Measurements from ENCODE around the gene AIG1. TPM values are rescaled to one million over a fixed set of nuclear protein-coding genes. Genes with fewer than 3 reads are reported as not detected.

AIG1 gene
- total and polyA plus RNA-seq, 7 experiments from 2014 or later: 6.8 to 21.8 (median 10.5) TPM

DNA sequence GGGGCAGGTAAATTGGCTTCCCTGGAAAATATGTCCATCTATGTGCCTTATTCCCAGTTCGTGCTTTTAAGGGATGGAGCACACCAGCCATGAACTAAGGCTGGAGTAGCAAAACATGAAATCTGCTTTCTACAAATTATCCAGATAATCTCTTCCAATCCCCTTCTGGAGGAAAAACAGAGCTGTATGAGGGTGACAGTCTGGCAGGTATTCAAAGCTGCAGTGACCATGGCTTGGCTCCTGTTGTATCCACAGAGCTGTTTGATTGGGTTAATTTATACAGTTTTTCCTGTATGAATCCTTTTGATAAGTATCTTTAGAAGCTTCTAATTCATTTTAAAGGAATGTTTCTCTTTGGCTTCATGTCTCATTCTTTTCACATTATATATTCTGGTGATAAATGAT, 144.4 kb downstream of the AIG1 start:
- POLR2A ChIA-PET: no interaction called here
- Histone ChIP-seq H3K4me3 (ENCODE audit: low read length) (no peak overlapping the region), H3K27ac (ENCODE audit: low read depth, low read length) (no peak overlapping the region), H3K36me3 (ENCODE audit: control insufficient read depth in 2 of 3, insufficient read depth in 3 of 3, low read length in 3 of 3) (no peaks in the 10 kb centered on the region), H3K4me1 (ENCODE audit: control insufficient read depth in 2 of 2, insufficient read depth in 2 of 2, low read length in 2 of 2) (no peaks in the 10 kb centered on the region), H3K27me3 (ENCODE audit: control insufficient read depth in 2 of 2, insufficient read depth in 2 of 2, low read length in 2 of 2) (no peaks in the 10 kb centered on the region), H3K9me3 (ENCODE audit: control insufficient read depth in 2 of 3, low read length in 3 of 3) (no peaks in the 10 kb centered on the region)
- intact Hi-C loops (cut with micrococcal nuclease): no loop called here
- Mint-ChIP-seq H3K4me1 (no peaks in the 10 kb centered on the region), H3K27ac (no peak overlapping the region), H3K9me3 (peaks cover 0 to 20% (median 8%) of the 10 kb centered on the region in 11 donors), H3K36me3 (peaks cover 0 to 39% (median 15%) of the 10 kb centered on the region in 5 donors), H3K27me3 (no peaks in the 10 kb centered on the region), H3K4me3 (no peak overlapping the region)
- no peak for ATAC-seq
- CTCF ChIA-PET: no interaction called here
- no peak for DNase-seq

DNA sequence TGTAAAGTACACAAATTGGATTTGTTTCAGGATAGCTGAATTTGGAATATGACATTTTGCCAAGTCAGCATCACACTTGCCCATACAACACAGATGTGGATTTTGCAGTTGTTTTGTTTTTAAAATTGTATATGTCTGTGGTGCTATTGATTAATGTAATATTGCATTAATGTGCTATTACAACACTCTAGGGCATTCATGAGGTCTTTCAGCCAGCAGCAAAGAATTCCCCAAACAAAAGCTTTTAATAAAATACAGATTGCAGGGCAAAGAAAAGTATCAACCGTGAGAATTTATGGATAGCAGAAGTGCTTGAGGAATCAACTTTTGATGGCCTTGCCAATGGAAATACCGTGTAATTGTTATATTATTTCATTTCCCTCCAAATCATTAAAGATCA, 144.9 kb downstream of the AIG1 start:
- intact Hi-C loops (cut with micrococcal nuclease): no loop called here
- H3K4me3 Mint-ChIP-seq: no peak overlapping the region
- no peak for ATAC-seq
- H3K27me3 Mint-ChIP-seq: no peaks in the 10 kb centered on the region
- Histone ChIP-seq H3K27ac (ENCODE audit: low read depth, low read length) (no peak overlapping the region), H3K36me3 (ENCODE audit: control insufficient read depth in 2 of 3, insufficient read depth in 3 of 3, low read length in 3 of 3) (no peaks in the 10 kb centered on the region), H3K4me3 (ENCODE audit: low read length) (no peak overlapping the region), H3K27me3 (ENCODE audit: control insufficient read depth in 2 of 2, insufficient read depth in 2 of 2, low read length in 2 of 2) (no peaks in the 10 kb centered on the region), H3K9me3 (ENCODE audit: control insufficient read depth in 2 of 3, low read length in 3 of 3) (no peaks in the 10 kb centered on the region), H3K4me1 (ENCODE audit: control insufficient read depth in 2 of 2, insufficient read depth in 2 of 2, low read length in 2 of 2) (no peaks in the 10 kb centered on the region)
- CTCF ChIA-PET: no interaction called here
- H3K27ac Mint-ChIP-seq: no peak overlapping the region
- H3K4me1 Mint-ChIP-seq: no peaks in the 10 kb centered on the region
- H3K9me3 Mint-ChIP-seq: peaks cover 0 to 21% (median 9%) of the 10 kb centered on the region in 11 donors
- H3K36me3 Mint-ChIP-seq: peaks cover 0 to 41% (median 16%) of the 10 kb centered on the region in 5 donors
- POLR2A ChIA-PET: no interaction called here
- DNase-seq: no peak

DNA sequence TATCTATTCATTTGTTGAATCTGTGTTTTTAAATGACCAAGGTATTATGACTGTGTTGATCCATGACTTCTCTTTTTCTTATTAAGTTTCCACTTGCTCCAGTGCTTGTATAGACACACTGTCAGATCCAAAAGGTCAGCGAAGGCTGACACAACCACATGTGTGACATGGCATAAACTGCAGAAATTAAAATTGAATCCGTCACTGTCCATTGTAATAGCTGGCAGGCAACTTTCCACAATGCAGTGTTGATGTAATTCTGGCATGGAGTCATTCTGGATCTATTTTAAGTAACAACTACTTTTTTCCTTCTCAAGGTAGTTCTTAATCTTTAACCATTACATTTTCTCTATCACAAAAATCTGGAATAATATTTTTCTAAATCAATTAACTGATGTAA, 145.3 kb downstream of the AIG1 start:
- peaks cover 0 to 21% (median 9%) of the 10 kb centered on the region in 11 donors for H3K9me3 Mint-ChIP-seq
- POLR2A ChIA-PET: no interaction called here
- Histone ChIP-seq H3K27ac (ENCODE audit: low read depth, low read length) (no peak overlapping the region), H3K36me3 (ENCODE audit: control insufficient read depth in 2 of 3, insufficient read depth in 3 of 3, low read length in 3 of 3) (no peaks in the 10 kb centered on the region), H3K27me3 (ENCODE audit: control insufficient read depth in 2 of 2, insufficient read depth in 2 of 2, low read length in 2 of 2) (no peaks in the 10 kb centered on the region), H3K9me3 (ENCODE audit: control insufficient read depth in 2 of 3, low read length in 3 of 3) (no peaks in the 10 kb centered on the region), H3K4me1 (ENCODE audit: control insufficient read depth in 2 of 2, insufficient read depth in 2 of 2, low read length in 2 of 2) (no peaks in the 10 kb centered on the region), H3K4me3 (ENCODE audit: low read length) (no peak overlapping the region)
- no peaks in the 10 kb centered on the region for H3K4me1 Mint-ChIP-seq
- no peak for DNase-seq
- no peak overlapping the region for H3K4me3 Mint-ChIP-seq
- intact Hi-C loops (cut with micrococcal nuclease): no loop called here
- H3K27ac Mint-ChIP-seq: no peak overlapping the region
- no peaks in the 10 kb centered on the region for H3K27me3 Mint-ChIP-seq
- no peak for ATAC-seq
- peaks cover 0 to 37% (median 16%) of the 10 kb centered on the region in 5 donors for H3K36me3 Mint-ChIP-seq
- CTCF ChIA-PET: no interaction called here

DNA sequence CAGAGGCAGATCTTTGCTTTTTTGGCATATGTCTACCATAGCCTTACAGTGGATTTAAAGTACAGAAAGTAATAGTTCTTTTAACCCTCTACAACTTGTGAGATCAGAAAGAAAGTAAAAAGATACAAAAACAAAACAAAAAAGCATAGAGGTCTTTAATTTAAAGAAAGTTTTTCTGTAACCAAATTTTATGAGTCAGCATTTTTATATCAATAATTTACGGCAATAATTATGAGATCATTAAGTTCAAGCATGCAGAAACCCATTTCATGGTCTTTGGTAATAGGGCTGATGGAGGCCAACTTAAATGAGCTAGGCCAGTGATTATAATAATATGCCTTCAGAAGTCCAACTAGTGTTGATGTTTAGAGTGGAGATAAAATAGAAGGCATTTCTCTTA, 145.9 kb downstream of the AIG1 start:
- no peaks in the 10 kb centered on the region for H3K27me3 ChIP-seq (ENCODE audit: control insufficient read depth in 2 of 2, insufficient read depth in 2 of 2, low read length in 2 of 2)

DNA sequence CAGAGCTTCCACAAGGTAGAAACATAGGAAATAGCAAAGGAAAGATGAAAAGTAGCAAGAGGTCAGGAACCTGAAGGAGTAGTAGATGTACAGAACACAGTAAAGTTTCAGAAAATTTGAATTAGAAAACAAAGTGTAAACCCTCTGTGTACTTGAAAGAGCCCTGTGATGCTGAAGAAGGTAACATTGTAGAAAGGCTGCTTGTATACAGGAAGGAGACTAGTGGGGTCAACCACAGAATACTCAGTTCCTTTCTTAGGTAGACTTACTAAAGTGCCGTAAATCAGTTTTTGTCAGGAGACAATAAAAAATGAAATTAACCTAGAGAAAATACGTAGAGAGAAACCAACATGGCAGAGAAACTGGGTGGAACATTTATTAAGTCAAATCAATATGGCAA, 149.7 kb downstream of the AIG1 start:
- intact Hi-C loops (cut with micrococcal nuclease): no loop called here

More for the DNA sequence above, 145.9 kb downstream of the AIG1 start:
- intact Hi-C loops (cut with micrococcal nuclease): no loop called here
- no peak for DNase-seq
- H3K27ac ChIP-seq (ENCODE audit: low read depth, low read length): no peak overlapping the region
- Mint-ChIP-seq H3K9me3 (peaks cover 0 to 21% (median 9%) of the 10 kb centered on the region in 11 donors), H3K27me3 (no peaks in the 10 kb centered on the region), H3K36me3 (peaks cover 0 to 35% (median 16%) of the 10 kb centered on the region in 5 donors), H3K4me3 (no peak overlapping the region), H3K4me1 (no peaks in the 10 kb centered on the region), H3K27ac (no peak overlapping the region)
- H3K9me3 ChIP-seq (ENCODE audit: control insufficient read depth in 2 of 3, low read length in 3 of 3): no peaks in the 10 kb centered on the region
- ChIA-PET CTCF (no interaction called here), POLR2A (no interaction called here)
- no peaks in the 10 kb centered on the region for H3K4me1 ChIP-seq (ENCODE audit: control insufficient read depth in 2 of 2, insufficient read depth in 2 of 2, low read length in 2 of 2)
- no peak overlapping the region for H3K4me3 ChIP-seq (ENCODE audit: low read length)
- H3K36me3 ChIP-seq (ENCODE audit: control insufficient read depth in 2 of 3, insufficient read depth in 3 of 3, low read length in 3 of 3): no peaks in the 10 kb centered on the region
- ATAC-seq: no peak

DNA sequence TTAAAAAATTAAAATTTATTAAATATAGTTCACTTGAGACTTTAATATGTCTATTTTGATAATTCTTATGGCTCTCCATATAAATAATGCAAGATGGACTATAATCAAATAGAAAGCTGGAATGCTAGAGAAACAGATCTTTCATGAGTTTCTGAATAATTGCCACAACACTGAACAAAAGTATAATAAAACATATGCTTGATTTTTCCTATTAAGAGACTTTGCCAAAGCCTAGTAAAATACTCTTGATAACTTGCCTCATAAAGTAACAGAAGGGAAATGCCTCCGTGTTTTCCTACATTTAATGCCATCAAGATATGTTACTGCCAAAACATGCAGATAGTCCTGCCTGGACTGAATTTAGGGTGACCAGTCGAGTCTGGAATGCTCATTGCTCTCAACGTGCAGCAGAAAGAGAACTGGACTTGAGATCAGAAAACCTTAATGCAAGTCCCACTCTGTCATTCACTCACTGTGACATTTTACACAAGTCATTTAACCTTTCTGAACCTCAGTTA, 153.2 kb downstream of the AIG1 start:
- Histone ChIP-seq H3K4me1 (ENCODE audit: control insufficient read depth in 2 of 2, insufficient read depth in 2 of 2, low read length in 2 of 2) (no peaks in the 10 kb centered on the region), H3K9me3 (ENCODE audit: control insufficient read depth in 2 of 3, low read length in 3 of 3) (no peaks in the 10 kb centered on the region), H3K27ac (ENCODE audit: low read depth, low read length) (no peak overlapping the region), H3K27me3 (ENCODE audit: control insufficient read depth in 2 of 2, insufficient read depth in 2 of 2, low read length in 2 of 2) (no peaks in the 10 kb centered on the region), H3K36me3 (ENCODE audit: control insufficient read depth in 2 of 3, insufficient read depth in 3 of 3, low read length in 3 of 3) (no peaks in the 10 kb centered on the region), H3K4me3 (ENCODE audit: low read length) (no peak overlapping the region)
- POLR2A ChIA-PET: no interaction called here
- DNase-seq (no peak), ATAC-seq (no peak)
- CTCF ChIA-PET: no interaction called here
- no peak overlapping the region for H3K27ac Mint-ChIP-seq
- no peaks in the 10 kb centered on the region for H3K4me1 Mint-ChIP-seq
- intact Hi-C loops (cut with micrococcal nuclease): no loop called here
- H3K4me3 Mint-ChIP-seq: no peak overlapping the region
- H3K27me3 Mint-ChIP-seq: no peaks in the 10 kb centered on the region
- H3K9me3 Mint-ChIP-seq: peaks cover 0 to 13% (median 5%) of the 10 kb centered on the region in 11 donors
- H3K36me3 Mint-ChIP-seq: peaks cover 0 to 17% (median 13%) of the 10 kb centered on the region in 5 donors

More for the DNA sequence above, 149.7 kb downstream of the AIG1 start:
- Histone ChIP-seq H3K4me3 (ENCODE audit: low read length) (no peak overlapping the region), H3K9me3 (ENCODE audit: control insufficient read depth in 2 of 3, low read length in 3 of 3) (no peaks in the 10 kb centered on the region), H3K27ac (ENCODE audit: low read depth, low read length) (no peak overlapping the region), H3K4me1 (ENCODE audit: control insufficient read depth in 2 of 2, insufficient read depth in 2 of 2, low read length in 2 of 2) (no peaks in the 10 kb centered on the region), H3K36me3 (ENCODE audit: control insufficient read depth in 2 of 3, insufficient read depth in 3 of 3, low read length in 3 of 3) (no peaks in the 10 kb centered on the region), H3K27me3 (ENCODE audit: control insufficient read depth in 2 of 2, insufficient read depth in 2 of 2, low read length in 2 of 2) (no peaks in the 10 kb centered on the region)
- H3K27me3 Mint-ChIP-seq: no peaks in the 10 kb centered on the region
- no peak overlapping the region for H3K4me3 Mint-ChIP-seq
- H3K4me1 Mint-ChIP-seq: no peaks in the 10 kb centered on the region
- no peak for ATAC-seq
- POLR2A ChIA-PET: no interaction called here
- peaks cover 0 to 13% (median 5%) of the 10 kb centered on the region in 11 donors for H3K9me3 Mint-ChIP-seq
- peaks cover 0 to 14% (median 5%) of the 10 kb centered on the region in 5 donors for H3K36me3 Mint-ChIP-seq
- no peak overlapping the region for H3K27ac Mint-ChIP-seq
- CTCF ChIA-PET: no interaction called here
- no peak for DNase-seq

DNA sequence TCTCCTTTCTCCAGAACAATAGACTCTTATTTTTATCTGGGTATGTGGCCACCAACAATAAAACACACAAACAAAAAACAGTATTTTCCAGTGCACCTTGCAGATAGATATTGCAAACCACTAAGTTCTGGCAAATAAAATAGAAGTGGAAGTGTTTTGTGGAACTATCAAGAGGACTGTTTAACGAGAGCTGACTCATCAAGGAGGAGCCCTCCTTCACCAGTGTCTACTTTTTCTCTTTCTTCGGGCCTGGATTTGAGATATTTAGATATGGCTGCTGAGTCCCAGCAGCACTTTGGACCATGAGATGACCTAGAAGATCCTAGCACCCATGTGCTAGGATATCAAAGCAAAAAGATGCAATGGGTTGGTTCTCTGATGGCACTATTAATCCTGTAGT, 154.7 kb downstream of the AIG1 start:
- H3K27ac ChIP-seq (ENCODE audit: low read depth, low read length): no peak overlapping the region
- H3K36me3 ChIP-seq (ENCODE audit: control insufficient read depth in 2 of 3, insufficient read depth in 3 of 3, low read length in 3 of 3): no peaks in the 10 kb centered on the region
- CTCF ChIA-PET: no interaction called here
- Mint-ChIP-seq H3K27ac (no peak overlapping the region), H3K4me3 (no peak overlapping the region), H3K4me1 (no peaks in the 10 kb centered on the region), H3K27me3 (no peaks in the 10 kb centered on the region), H3K36me3 (peaks cover 0 to 17% (median 11%) of the 10 kb centered on the region in 5 donors), H3K9me3 (peaks cover 0 to 6% (median 0%) of the 10 kb centered on the region in 11 donors)
- no peaks in the 10 kb centered on the region for H3K4me1 ChIP-seq (ENCODE audit: control insufficient read depth in 2 of 2, insufficient read depth in 2 of 2, low read length in 2 of 2)
- H3K9me3 ChIP-seq (ENCODE audit: control insufficient read depth in 2 of 3, low read length in 3 of 3): no peaks in the 10 kb centered on the region
- H3K27me3 ChIP-seq (ENCODE audit: control insufficient read depth in 2 of 2, insufficient read depth in 2 of 2, low read length in 2 of 2): no peaks in the 10 kb centered on the region
- intact Hi-C loops (cut with micrococcal nuclease): no loop called here
- no peak overlapping the region for H3K4me3 ChIP-seq (ENCODE audit: low read length)
- POLR2A ChIA-PET: no interaction called here
- DNase-seq: no peak
- ATAC-seq: no peak

Data from naive thymus-derived CD4-positive, alpha-beta T cell (primary cell).